ENCODE results near the gene PDSS1. TPM values are rescaled to one million over a fixed set of nuclear protein-coding genes. Genes with fewer than 3 reads are reported as not detected.
"Not testable (repeated sequence)": the region's sequence is repeated elsewhere in the genome, so short reads cannot be mapped to it uniquely, and the experiment has no call there.

The PDSS1 gene
- total RNA-seq, 1 donor from 2014 or later = 14.1 TPM

DNA sequence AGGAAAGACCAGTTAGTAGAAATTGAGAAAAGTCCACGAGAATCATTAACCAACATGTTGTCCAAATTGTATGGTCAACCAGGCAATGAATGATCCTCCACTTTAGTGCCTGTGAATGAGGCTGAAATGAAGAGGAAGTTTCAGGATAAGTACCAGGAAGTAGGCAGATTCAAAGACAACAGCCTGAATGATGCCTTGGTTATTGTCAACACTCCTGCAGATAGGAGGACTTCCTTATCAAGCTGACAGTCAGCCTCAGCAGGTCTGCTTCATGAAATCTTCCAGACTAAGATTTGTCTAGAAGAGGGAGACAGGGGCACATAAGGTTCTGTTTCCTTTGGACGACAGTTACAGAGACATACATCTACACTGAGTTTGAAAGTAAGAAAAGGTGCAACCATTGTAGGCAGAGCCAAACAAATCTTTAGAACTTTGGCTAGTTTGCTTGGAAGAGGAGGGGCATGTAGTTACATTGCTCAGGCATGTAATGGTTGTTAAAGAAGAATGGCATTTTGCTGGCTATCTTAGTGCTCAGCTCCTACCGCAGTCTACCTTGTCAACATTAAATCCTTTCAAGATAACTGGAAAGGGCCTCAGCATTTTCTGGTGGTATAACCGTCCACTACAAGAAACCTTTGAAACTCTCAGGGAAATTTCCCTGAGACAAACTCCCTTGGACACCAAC lies 81.8 kb downstream of the PDSS1 start:
- Mint-ChIP-seq H3K36me3 (no peaks in the 10 kb centered on the region), H3K4me1 (ENCODE audit: unreplicated experiment) (peaks cover 4% of the 10 kb centered on the region), H3K27me3 (no peaks in the 10 kb centered on the region), H3K27ac (peak overlapping the region; percentile 17), H3K4me3 (no peak overlapping the region), H3K9me3 (no peaks in the 10 kb centered on the region)
- no peak for TF ChIP-seq CTCF (conservative IDR thresholded peaks at IDR 0.05)
- no peak for DNase-seq (ENCODE audit: extremely low spot score, unreplicated experiment)

GRCh38 chr10:26780106-26780792 lies 82.7 kb downstream of the PDSS1 start:
- H3K36me3 Mint-ChIP-seq = no peaks in the 10 kb centered on the region
- DNase-seq (ENCODE audit: extremely low spot score, unreplicated experiment) = no peak
- peak overlapping the region; percentile 59 for H3K27ac Mint-ChIP-seq
- TF ChIP-seq CTCF (conservative IDR thresholded peaks at IDR 0.05) = no peak
- H3K27me3 Mint-ChIP-seq = no peaks in the 10 kb centered on the region
- H3K4me3 Mint-ChIP-seq = no peak overlapping the region
- H3K4me1 Mint-ChIP-seq (ENCODE audit: unreplicated experiment) = peaks cover 4% of the 10 kb centered on the region
- no peaks in the 10 kb centered on the region for H3K9me3 Mint-ChIP-seq

DNA sequence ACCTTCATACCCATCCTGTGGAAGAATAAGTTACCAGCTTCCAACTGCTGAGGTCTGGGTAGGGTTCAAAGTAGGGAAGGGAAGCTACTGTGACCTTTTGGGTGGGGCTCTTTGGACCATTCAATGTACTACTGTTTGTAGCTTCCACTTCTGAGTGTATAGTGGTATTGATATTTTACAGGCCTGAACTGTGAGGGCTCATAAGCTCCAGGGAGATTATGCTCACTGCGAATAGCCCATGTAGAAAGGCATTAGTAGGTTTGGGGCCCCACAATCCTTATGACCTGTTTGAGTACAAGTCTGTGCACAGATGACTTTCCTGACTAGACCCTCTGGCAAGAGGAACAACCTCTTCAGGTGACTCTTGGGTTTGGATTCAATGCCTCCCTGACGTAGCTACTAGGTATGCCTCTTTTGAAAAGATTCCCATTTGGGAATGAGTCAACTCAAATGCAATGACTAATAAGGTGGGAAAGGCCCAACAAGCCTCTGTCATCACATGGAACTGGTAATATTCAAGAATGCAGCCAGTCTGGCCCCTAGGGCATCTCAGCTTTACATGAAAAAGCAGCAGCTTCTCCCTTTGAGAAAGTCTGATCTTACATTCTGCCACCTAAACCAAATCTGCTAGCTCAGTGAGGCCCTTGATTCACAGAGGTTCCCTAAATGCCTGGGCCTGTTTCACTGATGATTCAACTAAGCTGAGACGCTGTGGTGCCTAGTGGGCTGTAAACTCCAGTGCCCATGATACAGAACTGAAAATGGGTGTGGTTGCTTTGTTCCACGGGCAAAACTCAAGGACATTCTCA lies 83.5 kb downstream of the PDSS1 start:
- no peaks in the 10 kb centered on the region for H3K9me3 Mint-ChIP-seq
- TF ChIP-seq CTCF (conservative IDR thresholded peaks at IDR 0.05) = no peak
- peak overlapping the region; percentile 59 for H3K27ac Mint-ChIP-seq
- H3K4me1 Mint-ChIP-seq (ENCODE audit: unreplicated experiment) = peaks cover 4% of the 10 kb centered on the region
- H3K27me3 Mint-ChIP-seq = no peaks in the 10 kb centered on the region
- no peaks in the 10 kb centered on the region for H3K36me3 Mint-ChIP-seq
- DNase-seq (ENCODE audit: extremely low spot score, unreplicated experiment) = no peak
- no peak overlapping the region for H3K4me3 Mint-ChIP-seq

DNA sequence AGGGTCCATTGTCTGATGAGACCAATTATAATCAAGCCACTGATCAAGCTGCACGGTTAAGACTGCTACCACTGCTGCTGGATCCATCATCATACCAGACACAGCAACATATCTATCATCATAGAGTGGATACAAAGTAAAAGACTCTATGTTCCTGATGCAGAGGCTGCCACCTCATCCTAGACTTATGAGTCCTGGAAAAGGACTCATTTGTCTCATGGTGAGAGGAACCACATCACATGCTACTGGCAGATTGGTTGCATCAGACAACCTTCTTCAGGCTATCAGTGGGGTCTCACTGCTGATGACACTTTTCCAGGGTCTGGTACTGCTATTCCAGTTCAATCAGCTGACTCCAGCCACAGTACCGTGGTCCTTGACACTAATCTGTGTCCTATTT lies 84.3 kb downstream of the PDSS1 start:
- no peak for DNase-seq (ENCODE audit: extremely low spot score, unreplicated experiment)
- Mint-ChIP-seq H3K4me1 (ENCODE audit: unreplicated experiment) (peaks cover 4% of the 10 kb centered on the region), H3K27ac (peak overlapping the region; percentile 59)

DNA sequence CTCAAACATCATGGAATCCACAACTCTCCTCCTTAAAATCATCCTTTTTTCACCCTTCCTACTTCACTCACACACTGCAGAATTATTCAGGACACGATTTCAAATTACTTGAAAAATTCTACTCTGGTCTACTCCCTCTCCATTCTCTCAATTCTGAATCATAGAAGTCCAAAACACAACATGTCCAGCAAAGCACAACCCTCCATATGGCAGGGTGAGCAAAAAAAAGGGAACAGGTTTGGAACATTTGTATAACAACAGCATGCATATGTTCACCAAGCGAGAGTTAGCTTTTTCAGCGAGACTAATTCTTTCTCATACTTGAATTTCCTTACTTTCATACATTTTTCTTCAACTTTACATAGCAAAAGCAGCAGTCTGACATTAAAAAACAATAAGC lies 89.9 kb downstream of the PDSS1 start:
- H3K9me3 Mint-ChIP-seq = peaks cover 4% of the 10 kb centered on the region
- H3K4me1 Mint-ChIP-seq (ENCODE audit: unreplicated experiment) = no peaks in the 10 kb centered on the region
- H3K27me3 Mint-ChIP-seq = no peaks in the 10 kb centered on the region
- no peak overlapping the region for H3K4me3 Mint-ChIP-seq
- H3K36me3 Mint-ChIP-seq = peaks cover 18% of the 10 kb centered on the region
- no peak overlapping the region for H3K27ac Mint-ChIP-seq
- DNase-seq (ENCODE audit: extremely low spot score, unreplicated experiment) = no peak
- TF ChIP-seq CTCF (conservative IDR thresholded peaks at IDR 0.05) = no peak

More for the DNA sequence above, 84.3 kb downstream of the PDSS1 start:
- H3K4me3 Mint-ChIP-seq = no peak overlapping the region
- no peak for TF ChIP-seq CTCF (conservative IDR thresholded peaks at IDR 0.05)
- no peaks in the 10 kb centered on the region for H3K27me3 Mint-ChIP-seq
- peaks cover 4% of the 10 kb centered on the region for H3K36me3 Mint-ChIP-seq
- H3K9me3 Mint-ChIP-seq = no peaks in the 10 kb centered on the region

DNA sequence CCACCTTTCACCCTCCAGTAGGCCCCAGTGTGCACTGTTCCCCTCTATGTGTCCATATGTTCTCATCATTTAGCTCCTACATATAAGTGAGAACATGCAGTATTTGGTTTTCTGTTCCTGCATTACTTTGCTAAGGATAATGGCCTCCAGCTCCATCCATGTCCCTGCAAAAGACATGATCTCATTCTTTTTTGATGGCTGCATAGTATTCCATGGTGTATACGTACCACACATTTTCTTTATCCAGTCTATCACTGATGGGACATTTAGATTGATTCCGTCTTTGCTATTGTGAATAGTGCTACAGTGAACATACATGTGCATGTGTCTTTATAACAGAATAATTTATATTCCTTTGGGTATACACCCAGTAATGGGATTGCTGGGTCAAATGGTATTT lies 92.3 kb downstream of the PDSS1 start:
- not testable (repeated sequence) for DNase-seq (ENCODE audit: extremely low spot score, unreplicated experiment); H3K9me3 Mint-ChIP-seq; H3K27ac Mint-ChIP-seq; H3K27me3 Mint-ChIP-seq; H3K4me3 Mint-ChIP-seq; H3K4me1 Mint-ChIP-seq (ENCODE audit: unreplicated experiment)
- H3K36me3 Mint-ChIP-seq = peaks cover 18% of the 10 kb centered on the region
